GM12891 (cell line): ENCODE data around the gene MRAP.

Experiments used
- POLR2A ChIP-seq: IDR thresholded peaks from 2 replicates; pipeline ENCODE4 v1.6.1; 2011; ENCODE audit warnings: low read depth, low read length, control low read depth
- POLR2AphosphoS5 ChIP-seq: IDR thresholded peaks from 2 replicates; pipeline ENCODE4 v1.6.1; 2011; ENCODE audit warnings: low read depth, low read length, control low read depth
- TAF1 ChIP-seq: IDR thresholded peaks from 2 replicates; pipeline ENCODE4 v1.6.1; 2011; ENCODE audit warnings: low read depth, low read length, control low read depth

GRCh38 chr21:32321480-32321879 is 22.8 kb downstream of the MRAP start:
- TF ChIP-seq POLR2A (no peak), POLR2AphosphoS5 (no peak), TAF1 (no peak)
